UCSD-AML1 (cell line): ENCODE results near the gene TIAL1.
"Not testable (repeated sequence)": the region's sequence is repeated elsewhere in the genome, so short reads cannot be mapped to it uniquely, and the experiment has no call there.

ENCODE experiments used
- DNase-seq: peaks from one replicate; lab custom pipeline; 2025; ENCODE audit not compliant: unreplicated experiment; lab: John Stamatoyannopoulos, UW

The TIAL1 gene

DNA sequence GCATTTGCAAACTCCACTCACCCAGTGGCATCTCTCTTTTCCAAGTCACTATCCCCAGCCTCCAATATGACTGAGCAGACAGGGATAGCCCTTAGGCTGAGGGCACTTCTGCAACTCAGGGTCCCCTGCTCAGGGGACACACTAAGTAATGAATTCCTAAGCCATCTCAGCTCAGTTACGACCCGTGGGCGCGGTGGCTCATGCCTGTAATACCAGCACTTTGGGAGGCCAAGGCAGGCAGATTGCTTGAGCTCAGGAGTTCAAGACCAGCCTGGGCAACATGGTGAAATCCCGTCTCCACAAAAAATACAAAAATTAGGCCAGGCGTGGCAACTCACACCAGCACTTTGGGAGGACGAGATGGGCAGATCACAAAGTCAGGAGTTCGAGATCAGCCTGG, 64.5 kb downstream of the TIAL1 start:
- not testable (repeated sequence) for DNase-seq

DNA sequence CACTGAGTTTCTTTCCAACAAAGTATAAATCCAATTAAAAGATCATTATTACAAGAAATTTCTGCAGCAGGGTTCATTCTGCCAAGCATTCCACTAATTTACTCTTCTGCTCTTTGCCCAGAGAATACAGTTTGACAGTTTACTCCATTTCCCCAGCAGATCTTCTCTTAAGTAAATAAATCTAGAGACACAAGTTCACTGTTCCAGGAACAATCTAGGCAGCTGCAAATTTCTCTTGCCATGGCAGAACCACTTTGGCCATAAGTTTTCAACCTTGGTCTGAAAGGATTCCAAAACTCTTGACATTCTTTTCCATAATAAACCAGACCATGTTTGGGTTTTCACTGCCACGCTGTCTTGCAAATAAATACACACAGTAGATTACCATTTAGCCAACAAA, 65.7 kb downstream of the TIAL1 start:
- no peak for DNase-seq

DNA sequence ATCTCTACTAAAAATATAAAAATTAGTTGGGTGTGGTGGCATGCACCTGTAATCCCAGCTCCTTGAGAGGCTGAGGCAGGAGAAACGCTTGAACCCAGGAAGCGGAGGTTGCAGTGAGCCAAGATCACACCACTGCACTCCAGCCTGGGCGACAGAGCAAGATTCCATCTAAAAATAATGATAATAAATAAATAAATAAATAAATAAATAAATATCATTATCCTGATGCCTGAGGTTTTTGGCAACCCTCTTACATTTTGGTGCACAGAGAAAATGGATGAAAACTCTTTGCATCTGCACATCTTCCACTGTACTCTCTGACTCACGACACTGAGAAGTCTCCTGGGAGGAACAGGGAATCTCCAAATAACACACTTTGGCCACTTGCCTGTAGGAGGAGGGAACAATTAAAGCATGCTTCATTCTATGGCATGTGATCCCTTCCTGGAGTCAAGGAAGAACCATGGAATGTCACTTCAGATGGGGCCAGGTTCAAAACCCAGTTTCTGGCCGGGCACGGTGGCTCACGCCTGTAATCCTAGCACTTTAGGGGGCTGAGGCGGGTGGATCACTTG, 68.0 kb downstream of the TIAL1 start:
- DNase-seq = not testable (repeated sequence)

DNA sequence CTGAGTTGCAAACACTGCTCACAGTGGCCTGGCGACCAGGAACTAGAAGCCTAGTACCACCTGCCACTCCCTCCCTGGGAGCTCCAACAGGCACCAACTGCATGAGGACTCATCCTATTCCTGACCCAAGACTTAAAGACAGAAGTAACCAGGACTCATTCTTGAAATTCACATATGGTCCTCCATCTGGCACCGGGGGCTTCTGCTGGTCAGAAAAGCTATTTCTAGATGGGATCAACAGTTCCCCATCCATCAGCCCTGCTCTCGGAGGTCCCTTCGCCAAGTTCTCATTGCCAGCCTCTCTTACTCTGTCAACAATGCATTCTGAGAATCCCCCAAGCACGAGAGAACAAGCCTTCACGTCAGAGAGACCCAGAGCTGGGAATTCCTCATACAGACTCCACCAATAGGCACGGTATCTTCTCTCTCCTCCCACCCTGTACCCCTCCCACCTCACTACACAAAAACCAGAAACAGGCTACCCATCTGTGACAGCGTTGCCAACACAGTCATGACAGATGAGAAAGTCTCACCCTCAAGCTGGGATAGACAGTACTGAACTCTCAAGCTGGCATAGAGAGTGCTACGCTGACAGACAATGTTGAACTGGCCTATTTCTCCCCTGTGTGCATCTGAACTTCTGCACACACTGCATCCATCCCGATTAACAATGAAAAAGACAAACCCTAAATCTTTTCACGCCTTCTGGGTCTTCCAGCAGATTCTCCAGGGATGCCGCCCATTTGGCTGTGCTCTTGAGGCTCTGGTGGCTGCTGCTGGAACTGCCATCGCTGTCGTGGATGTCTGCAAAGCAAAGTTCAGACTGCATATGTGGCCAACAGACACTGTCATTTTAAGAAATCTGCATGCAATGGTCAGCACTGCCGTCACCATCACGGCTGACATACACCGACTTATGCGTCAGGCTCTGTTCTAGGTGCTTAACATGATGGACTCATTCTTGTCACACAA, 69.9 kb downstream of the TIAL1 start:
- no peak for DNase-seq

DNA sequence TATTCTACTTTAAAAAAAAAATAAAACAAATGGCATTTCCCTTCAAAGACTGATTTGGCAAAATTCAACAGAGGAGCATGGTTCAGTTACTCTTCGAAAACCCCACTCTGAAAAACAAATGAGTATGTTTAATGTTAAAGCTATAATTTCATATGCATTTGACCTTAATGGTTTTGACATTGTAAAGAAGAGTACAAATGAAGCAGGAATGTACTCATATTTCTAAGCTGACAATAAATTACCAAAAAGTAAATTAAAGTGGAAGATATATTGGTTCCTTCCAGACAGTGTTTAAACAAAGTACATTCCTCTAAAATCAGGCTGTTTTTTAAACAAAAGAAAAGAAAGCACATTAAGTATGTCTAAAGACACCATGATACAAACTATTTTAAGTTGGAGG, 70.6 kb downstream of the TIAL1 start:
- no peak for DNase-seq

DNA sequence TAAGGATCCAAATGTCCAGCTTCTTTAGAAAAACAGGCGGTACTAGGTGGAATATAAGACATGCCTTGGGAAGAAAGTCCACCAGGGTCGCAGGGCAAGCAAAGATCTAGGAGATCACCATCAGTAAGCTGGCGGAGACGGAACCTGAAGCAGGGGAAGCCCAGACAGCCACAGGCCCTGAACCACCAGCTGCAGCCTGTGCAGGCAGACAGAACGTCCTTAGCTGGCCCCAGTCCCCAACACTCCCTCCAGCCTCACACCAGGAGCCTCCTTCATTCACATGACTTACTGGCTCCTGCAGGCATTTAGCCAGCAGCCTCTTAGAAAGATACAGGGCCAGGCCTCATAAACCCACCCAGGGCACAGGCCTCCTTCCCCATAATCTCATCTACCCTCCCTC, 71.6 kb downstream of the TIAL1 start:
- no peak for DNase-seq

DNA sequence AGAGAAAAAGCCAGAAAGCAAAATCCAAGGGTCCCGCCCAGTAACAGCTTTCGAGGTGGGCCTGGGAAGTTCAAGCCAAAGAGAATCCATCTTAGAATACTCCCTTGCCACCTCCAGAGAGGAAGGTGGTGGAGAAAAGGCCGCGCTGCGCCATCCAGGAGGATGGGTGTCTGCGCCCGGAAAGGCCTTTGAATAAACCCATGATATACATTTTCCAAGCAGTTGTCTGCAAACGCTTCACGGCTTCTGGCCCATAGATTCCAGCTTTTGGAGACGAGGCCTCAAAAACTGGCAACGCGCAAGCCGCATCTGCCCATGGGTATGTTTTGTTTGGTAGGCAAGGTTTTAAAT, 72.1 kb downstream of the TIAL1 start:
- DNase-seq = no peak

DNA sequence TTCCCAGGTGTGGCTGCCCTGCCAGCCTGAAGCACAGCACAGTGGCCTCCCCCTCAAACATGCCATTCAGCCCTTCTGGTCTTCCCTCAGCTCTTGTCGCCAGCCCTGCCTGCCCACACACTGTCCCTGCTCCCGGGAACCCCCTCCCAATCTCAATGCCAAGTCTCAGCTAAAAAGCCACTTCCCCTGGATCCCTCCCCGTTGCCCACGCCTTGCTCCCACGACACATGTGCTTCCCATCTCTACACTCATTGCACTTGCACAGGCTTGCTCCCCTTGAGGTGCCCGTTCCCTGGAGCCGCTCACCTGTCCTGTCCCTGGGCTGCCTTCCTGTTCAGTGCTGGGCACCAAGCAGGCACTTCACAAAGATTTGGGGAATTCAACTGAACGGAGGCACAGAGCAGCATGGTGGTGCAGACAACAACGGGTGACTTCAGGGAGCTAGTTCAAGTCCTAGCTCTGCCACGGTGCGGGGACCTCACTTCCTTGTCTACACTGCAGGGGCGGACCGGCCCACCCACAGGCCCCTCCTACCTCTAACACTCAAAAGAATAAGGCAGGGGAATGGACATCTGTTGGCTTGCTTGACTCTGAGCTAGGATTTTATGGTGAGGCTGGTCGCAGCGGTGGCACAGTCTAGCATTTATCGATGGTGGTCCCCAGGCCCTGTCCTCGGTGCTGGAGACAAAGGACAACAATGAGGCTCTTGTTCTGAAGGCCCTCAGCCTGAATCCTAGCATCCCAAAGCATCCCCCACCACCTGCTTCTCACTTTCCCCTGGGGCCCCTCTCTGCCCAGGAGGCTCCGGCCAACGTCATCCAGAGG, 72.7 kb downstream of the TIAL1 start:
- DNase-seq = no peak
